T-cell (primary cell): ENCODE data around the gene MEOX2. TPM values are rescaled to one million over a fixed set of nuclear protein-coding genes. Genes with fewer than 3 reads are reported as not detected.

Source experiments
- ATAC-seq, 4 experiments: fragments of 200-7000 bp in 3 of 4; fragments of 150-1000 bp in 1 of 4; cut with Tn5 transposase; replicated peaks in 1 of 4; 1 replicate in 3 of 4; 2 replicates in 1 of 4; pipeline ENCODE4 v1.10.0; 2021; ENCODE audit warnings: moderate library complexity in 3 of 4, mild to moderate bottlenecking in 2 of 4, moderate number of reproducible peaks in 1 of 4
- CTCF ChIA-PET, 2 donors: fragments of 300-600 bp; sonication (Branson Sonifier 250); formaldehyde crosslinking; loops; one replicate each; lab custom pipeline; 2022; ENCODE audit warnings: antibody characterized with exemption in 2 of 2; lab: Charles Lee
- POLR2A ChIA-PET, 2 donors: fragments of 300-600 bp; sonication (Branson Sonifier 250); formaldehyde crosslinking; loops; one replicate each; lab custom pipeline; 2022; ENCODE audit warnings: antibody characterized with exemption in 2 of 2; lab: Charles Lee
- DNase-seq, 35 experiments: peaks; one replicate each; pipeline versions ENCODE4 v3.0.0 to v3.0.0-alpha.2; 2013 to 2023
- H3K27ac ChIP-seq: one replicate; pipeline ENCODE4 v1.5.1; 2013; ENCODE audit warnings: low read length
- H3K27me3 ChIP-seq, 2 experiments: replicated peaks in 1 of 2; 1 replicate in 1 of 2; 2 replicates in 1 of 2; pipeline versions ENCODE4 v1.6.1 to v1.7.0; 2013; ENCODE audit warnings: low read length in 1 of 2, mixed read lengths in 1 of 2; ENCODE audit not compliant: control insufficient read depth in 2 of 2, insufficient read depth in 2 of 2; ENCODE audit errors: extremely low read depth in 1 of 2
- H3K36me3 ChIP-seq, 2 donors: 1 replicate in 1 of 2; 2 replicates in 1 of 2; pipeline versions ENCODE4 v1.6.1 to v1.7.0; 2013; ENCODE audit warnings: low read length in 1 of 2; ENCODE audit not compliant: control insufficient read depth in 2 of 2, insufficient read depth in 1 of 2; ENCODE audit errors: extremely low read depth in 1 of 2
- H3K4me1 ChIP-seq, 2 experiments: 1 replicate in 1 of 2; 2 replicates in 1 of 2; pipeline versions ENCODE4 v1.6.1 to v1.7.0; 2013; ENCODE audit warnings: low read length in 2 of 2, mixed read lengths in 1 of 2; ENCODE audit not compliant: insufficient read depth in 2 of 2, control insufficient read depth in 1 of 2; ENCODE audit errors: extremely low read depth in 1 of 2
- H3K4me3 ChIP-seq, 2 donors: 1 replicate in 1 of 2; 2 replicates in 1 of 2; pipeline versions ENCODE4 v1.5.1 to v1.7.0; 2013; ENCODE audit warnings: mild to moderate bottlenecking in 2 of 2, low read length in 1 of 2, moderate library complexity in 1 of 2; ENCODE audit not compliant: control insufficient read depth in 1 of 2; ENCODE audit errors: extremely low read depth in 1 of 2
- H3K9me3 ChIP-seq: 2 replicates; pipeline ENCODE4 v1.7.0; 2013
- H3K27ac Mint-ChIP-seq, 2 donors: one replicate each; pipeline ENCODE4 v1.8.0; 2020 to 2021; ENCODE audit warnings: mild to moderate bottlenecking in 2 of 2, mixed read lengths in 2 of 2
- H3K27me3 Mint-ChIP-seq, 2 donors: one replicate each; pipeline ENCODE4 v1.8.0; 2021 to 2022; ENCODE audit warnings: mixed read lengths in 2 of 2
- H3K36me3 Mint-ChIP-seq: one replicate; pipeline ENCODE4 v1.8.0; 2021; ENCODE audit warnings: mixed read lengths
- H3K4me1 Mint-ChIP-seq, 3 donors: one replicate each; pipeline ENCODE4 v1.8.0; 2020 to 2022; ENCODE audit warnings: mixed read lengths in 3 of 3, mild to moderate bottlenecking in 1 of 3
- H3K4me3 Mint-ChIP-seq, 3 donors: one replicate each; pipeline ENCODE4 v1.8.0; 2020 to 2022; ENCODE audit warnings: mild to moderate bottlenecking in 3 of 3, mixed read lengths in 3 of 3, moderate library complexity in 3 of 3
- H3K9me3 Mint-ChIP-seq, 3 donors: one replicate each; pipeline ENCODE4 v1.8.0; 2020 to 2022; ENCODE audit warnings: mixed read lengths in 3 of 3
- WGBS: methylation state at CpG from one replicate; pipeline ENCODE4 v1.1.5; 2013; ENCODE audit warnings: missing lambda C conversion rate; ENCODE audit not compliant: insufficient coverage; 5-methylcytosine and 5-hydroxymethylcytosine counted together
- total RNA-seq, 35 experiments: library from RNA in 6 of 35; stranded (reverse) in 6 of 35; fragments of 120-200 nt in 1 of 35; gene quantifications; one replicate each; pipeline versions ENCODE4 v1.2.1 to v1.2.4 and lab custom pipeline; 2013 to 2026

The MEOX2 gene
- total RNA-seq (under 1 TPM in 1 of 5 donors, not detected in 4; 0.12 TPM), total RNA-seq (lab: John Stamatoyannopoulos, UW) (0 reads per million in 29 experiments)
- not detected for total RNA-seq (2013)

GRCh38 chr7:15686295-15686956 is at the start of gene MEOX2:
MEOX2 (minus strand) TSS chr7:15686683; CDS start chr7:15686402, 281 bp downstream.
- CTCF ChIA-PET = no interaction called here
- Histone ChIP-seq H3K36me3 (no peaks in the 10 kb centered on the region), H3K9me3 (no peaks in the 10 kb centered on the region), H3K4me3 (no peak within 1 kb of the TSS), H3K27me3 (peaks cover 11 to 26% of the 10 kb centered on the region in 2 experiments), H3K4me1 (no peaks in the 10 kb centered on the region), H3K27ac (no peak within 1 kb of the TSS)
- Mint-ChIP-seq H3K4me3 (no peak within 1 kb of the TSS), H3K27ac (no peak within 1 kb of the TSS), H3K36me3 (no peaks in the 10 kb centered on the region), H3K9me3 (no peaks in the 10 kb centered on the region), H3K4me1 (peaks cover 0 to 2% (median 0%) of the 10 kb centered on the region in 3 donors), H3K27me3 (peaks cover 29 to 39% of the 10 kb centered on the region in 2 donors)
- no peak for DNase-seq
- no peak for ATAC-seq
- POLR2A ChIA-PET = no interaction called here
- 8% methylated on average over 25 of the region's 32 CpGs for WGBS

- DNase-seq (no peak), ATAC-seq (no peak)
- no peaks in the 10 kb centered on the region for H3K27me3 ChIP-seq
- POLR2A ChIA-PET = interaction anchor here in 1 of 2 donors (0.6 kb wide), 1 partner anchor 11 kb away, joined by 3 read pairs; no protein-coding TSS in a partner anchor
- no peak overlapping the region for H3K4me3 ChIP-seq
- H3K9me3 ChIP-seq = no peaks in the 10 kb centered on the region
- no peaks in the 10 kb centered on the region for H3K4me1 Mint-ChIP-seq
- peaks cover 0 to 4% (median 3%) of the 10 kb centered on the region in 3 donors for H3K9me3 Mint-ChIP-seq
- H3K27ac Mint-ChIP-seq = no peak overlapping the region
- H3K4me3 Mint-ChIP-seq = no peak overlapping the region
- CTCF ChIA-PET = no interaction called here
- H3K4me1 ChIP-seq = no peaks in the 10 kb centered on the region
- no peak overlapping the region for H3K27ac ChIP-seq
- H3K36me3 ChIP-seq = no peaks in the 10 kb centered on the region
- no peaks in the 10 kb centered on the region for H3K27me3 Mint-ChIP-seq
- H3K36me3 Mint-ChIP-seq = no peaks in the 10 kb centered on the region
Observed at GRCh38 chr7:15729746-15730145, 43.3 kb upstream of the MEOX2 start.

GRCh38 chr7:15725051-15725450 is 38.6 kb upstream of the MEOX2 start:
- Mint-ChIP-seq H3K27me3 (no peaks in the 10 kb centered on the region), H3K27ac (no peak overlapping the region), H3K4me3 (no peak overlapping the region), H3K4me1 (no peaks in the 10 kb centered on the region), H3K9me3 (peaks cover 0 to 7% (median 0%) of the 10 kb centered on the region in 3 donors), H3K36me3 (no peaks in the 10 kb centered on the region)
- H3K27ac ChIP-seq = no peak overlapping the region
- POLR2A ChIA-PET = no interaction called here
- no peak overlapping the region for H3K4me3 ChIP-seq
- H3K4me1 ChIP-seq = no peaks in the 10 kb centered on the region
- no peaks in the 10 kb centered on the region for H3K36me3 ChIP-seq
- no peaks in the 10 kb centered on the region for H3K9me3 ChIP-seq
- CTCF ChIA-PET = no interaction called here
- ATAC-seq = no peak
- no peaks in the 10 kb centered on the region for H3K27me3 ChIP-seq
- DNase-seq = no peak
- no CpG with 5 or more reads among the region's 3 CpGs for WGBS

GRCh38 chr7:15723841-15724240 is 37.4 kb upstream of the MEOX2 start:
- no peak overlapping the region for H3K27ac ChIP-seq
- CTCF ChIA-PET = interaction anchor here in 1 of 2 donors (0.6 kb wide), 1 partner anchor 30 kb away, joined by 3 read pairs; no protein-coding TSS in a partner anchor
- POLR2A ChIA-PET = no interaction called here
- Mint-ChIP-seq H3K27me3 (no peaks in the 10 kb centered on the region), H3K27ac (no peak overlapping the region), H3K9me3 (peaks cover 0 to 7% (median 0%) of the 10 kb centered on the region in 3 donors), H3K4me3 (no peak overlapping the region), H3K36me3 (no peaks in the 10 kb centered on the region), H3K4me1 (no peaks in the 10 kb centered on the region)
- H3K4me1 ChIP-seq = no peaks in the 10 kb centered on the region
- no peaks in the 10 kb centered on the region for H3K27me3 ChIP-seq
- no peak overlapping the region for H3K4me3 ChIP-seq
- no peak for ATAC-seq
- H3K9me3 ChIP-seq = no peaks in the 10 kb centered on the region
- no peaks in the 10 kb centered on the region for H3K36me3 ChIP-seq
- DNase-seq = no peak

- H3K27me3 Mint-ChIP-seq = no peaks in the 10 kb centered on the region
- Histone ChIP-seq H3K9me3 (no peaks in the 10 kb centered on the region), H3K36me3 (no peaks in the 10 kb centered on the region), H3K4me1 (no peaks in the 10 kb centered on the region), H3K27ac (no peak overlapping the region), H3K4me3 (no peak overlapping the region), H3K27me3 (no peaks in the 10 kb centered on the region)
- H3K4me1 Mint-ChIP-seq = no peaks in the 10 kb centered on the region
- ChIA-PET CTCF (no interaction called here), POLR2A (no interaction called here)
- no CpG with 5 or more reads among the region's 5 CpGs for WGBS
- H3K4me3 Mint-ChIP-seq = no peak overlapping the region
- H3K27ac Mint-ChIP-seq = no peak overlapping the region
- no peak for ATAC-seq
- peak in 1 of 35 experiments; percentile 1 for DNase-seq
- H3K9me3 Mint-ChIP-seq = peaks cover 0 to 5% (median 3%) of the 10 kb centered on the region in 3 donors
- no peaks in the 10 kb centered on the region for H3K36me3 Mint-ChIP-seq
Observed at GRCh38 chr7:15720849-15721471, 34.5 kb upstream of the MEOX2 start.

GRCh38 chr7:15719311-15719710 is 32.8 kb upstream of the MEOX2 start:
- Mint-ChIP-seq H3K4me1 (no peaks in the 10 kb centered on the region), H3K4me3 (no peak overlapping the region), H3K27me3 (no peaks in the 10 kb centered on the region), H3K9me3 (peaks cover 0 to 9% (median 3%) of the 10 kb centered on the region in 3 donors), H3K27ac (no peak overlapping the region), H3K36me3 (no peaks in the 10 kb centered on the region)
- no peaks in the 10 kb centered on the region for H3K9me3 ChIP-seq
- ATAC-seq (no peak), DNase-seq (no peak)
- H3K4me1 ChIP-seq = no peaks in the 10 kb centered on the region
- POLR2A ChIA-PET = no interaction called here
- no CpG with 5 or more reads among the region's 1 CpG for WGBS
- no peaks in the 10 kb centered on the region for H3K36me3 ChIP-seq
- no peak overlapping the region for H3K4me3 ChIP-seq
- H3K27ac ChIP-seq = no peak overlapping the region
- CTCF ChIA-PET = no interaction called here
- no peaks in the 10 kb centered on the region for H3K27me3 ChIP-seq
